ENCODE data around the gene MLC1.

MLC1 gene

GRCh38 chr22:50076646-50077535, 8.3 kb downstream of the MLC1 start:
- no peak for DNase-seq

- peak in 1 of 14 donors; percentile 39 for DNase-seq
Measured at GRCh38 chr22:50074551-50075530, 10.4 kb downstream of the MLC1 start.

DNA sequence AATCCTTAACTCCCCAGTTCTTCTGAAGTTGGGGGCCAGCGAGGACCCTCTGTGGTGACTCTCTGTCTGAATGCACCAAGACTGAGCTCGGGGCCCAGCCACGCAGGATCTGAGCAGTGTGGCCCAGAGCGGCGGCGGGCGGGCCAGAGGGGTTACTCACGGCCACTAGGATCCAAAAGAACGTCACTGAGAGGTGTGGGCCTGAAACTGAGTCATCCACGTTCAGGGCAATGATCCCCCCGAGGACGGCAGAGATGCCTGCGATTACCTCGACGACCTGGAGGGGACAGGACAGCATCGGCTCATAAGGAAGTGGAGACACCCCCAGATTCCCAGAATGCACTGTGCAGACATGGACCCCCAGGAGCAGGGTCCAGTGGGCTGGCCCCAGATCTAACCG, 11.2 kb downstream of the MLC1 start:
- DNase-seq: no peak

GRCh38 chr22:50072714-50073538, 12.3 kb downstream of the MLC1 start:
- DNase-seq: no peak

DNA sequence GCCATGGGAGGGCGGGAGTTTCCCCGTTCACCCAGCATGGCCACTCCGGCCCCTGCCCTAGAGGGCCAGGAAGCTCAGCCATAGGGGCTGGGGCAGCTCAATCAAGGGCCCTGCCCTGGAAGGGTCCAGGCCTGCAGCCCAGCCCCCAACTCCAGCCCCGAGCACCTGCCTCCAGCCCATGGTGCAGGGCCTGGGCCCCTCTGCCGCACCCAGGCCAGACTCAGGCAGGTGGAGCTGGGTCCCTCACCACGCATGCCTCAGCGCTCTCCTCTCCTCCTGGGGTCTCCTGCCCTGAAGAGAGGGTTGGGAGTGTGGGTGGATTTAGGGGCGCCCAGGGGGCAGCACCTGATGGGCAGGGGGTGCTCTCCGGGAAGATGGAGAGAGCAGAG, 13.1 kb downstream of the MLC1 start:
- DNase-seq: no peak

DNA sequence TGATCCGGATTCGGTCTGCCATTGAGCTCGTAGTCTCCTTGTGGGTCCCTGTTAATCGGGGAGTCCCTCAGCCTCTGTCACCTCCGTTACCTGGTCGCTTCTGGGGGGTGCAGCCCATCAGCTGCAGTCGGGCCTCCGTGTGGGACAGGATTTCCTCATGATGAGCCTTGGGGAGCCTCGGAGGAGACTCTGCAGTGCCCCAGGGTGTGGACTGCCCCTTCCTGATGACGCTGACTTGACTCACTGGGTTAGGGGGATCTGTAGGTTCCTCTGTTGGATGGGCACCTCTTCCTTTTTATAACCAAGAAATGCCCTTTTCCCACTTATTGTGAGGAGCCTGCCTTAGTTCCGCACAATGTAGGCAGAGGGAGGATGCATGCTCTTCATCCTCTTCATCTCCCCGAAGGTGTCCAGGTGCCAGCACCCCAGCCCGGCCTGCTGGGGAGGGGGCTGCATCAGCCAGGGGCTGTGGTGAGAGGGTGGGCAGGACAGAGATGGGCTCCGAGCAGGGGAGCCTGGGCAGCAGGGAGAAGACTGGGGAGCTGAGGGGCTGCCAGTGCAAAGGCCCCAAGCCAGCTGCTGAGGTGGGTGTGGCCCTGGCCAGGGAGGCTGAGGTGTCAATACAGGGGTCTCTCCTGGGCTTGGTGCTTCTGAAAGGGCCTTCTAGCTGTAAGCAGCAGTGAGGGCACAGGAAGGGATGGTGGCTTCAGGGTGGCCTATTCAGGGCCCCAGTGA, 13.6 kb downstream of the MLC1 start:
- no peak for DNase-seq

GRCh38 chr22:50070366-50070765, 14.9 kb downstream of the MLC1 start:
- DNase-seq: no peak

- DNase-seq: no peak
Measured at GRCh38 chr22:50068096-50068495, 17.1 kb downstream of the MLC1 start.

- DNase-seq: no peak
Measured at GRCh38 chr22:50067244-50067643, 18.0 kb downstream of the MLC1 start.

- DNase-seq: no peak
Measured at GRCh38 chr22:50064453-50064852, 20.8 kb downstream of the MLC1 start.

DNA sequence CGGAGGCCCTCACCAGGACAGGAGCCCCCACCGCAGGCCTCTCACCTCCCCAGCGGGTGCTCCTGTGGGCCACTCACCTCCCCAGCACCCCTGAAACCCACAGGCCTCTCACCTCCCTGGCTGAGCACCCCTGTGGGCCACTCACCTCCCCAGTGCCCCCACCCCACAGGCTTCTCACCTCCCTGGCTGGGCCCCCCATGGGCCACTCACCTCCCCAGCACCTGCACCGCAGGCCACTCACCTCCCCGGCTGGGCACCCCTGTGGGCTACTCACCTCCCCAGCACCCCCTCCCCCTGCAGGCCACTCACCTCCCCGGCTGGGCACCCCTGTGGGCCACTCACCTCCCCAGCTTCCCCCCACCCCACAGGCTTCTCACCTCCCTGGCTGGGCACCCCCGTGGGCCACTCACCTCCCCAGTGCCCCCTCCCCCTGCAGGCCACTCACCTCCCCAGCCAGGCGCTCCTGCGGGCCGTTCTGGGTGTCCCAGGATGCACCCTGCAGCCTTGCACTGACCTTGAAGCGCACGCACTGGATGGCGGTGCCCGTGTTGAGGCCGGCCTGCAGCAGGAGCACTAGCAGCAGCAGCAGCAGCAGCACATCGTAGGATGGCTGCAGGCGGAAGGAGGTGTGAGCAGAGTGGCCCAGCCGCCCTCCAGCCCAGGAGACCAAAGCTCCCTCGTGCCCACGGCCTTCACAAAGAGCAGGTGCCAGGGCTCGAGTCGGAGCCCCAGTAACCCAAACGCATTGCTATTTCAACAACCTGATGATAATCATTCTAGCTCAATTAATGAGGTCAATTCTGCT, 21.4 kb downstream of the MLC1 start:
- DNase-seq: no peak

GRCh38 chr22:50062509-50063135, 22.6 kb downstream of the MLC1 start:
- DNase-seq: no peak

DNA sequence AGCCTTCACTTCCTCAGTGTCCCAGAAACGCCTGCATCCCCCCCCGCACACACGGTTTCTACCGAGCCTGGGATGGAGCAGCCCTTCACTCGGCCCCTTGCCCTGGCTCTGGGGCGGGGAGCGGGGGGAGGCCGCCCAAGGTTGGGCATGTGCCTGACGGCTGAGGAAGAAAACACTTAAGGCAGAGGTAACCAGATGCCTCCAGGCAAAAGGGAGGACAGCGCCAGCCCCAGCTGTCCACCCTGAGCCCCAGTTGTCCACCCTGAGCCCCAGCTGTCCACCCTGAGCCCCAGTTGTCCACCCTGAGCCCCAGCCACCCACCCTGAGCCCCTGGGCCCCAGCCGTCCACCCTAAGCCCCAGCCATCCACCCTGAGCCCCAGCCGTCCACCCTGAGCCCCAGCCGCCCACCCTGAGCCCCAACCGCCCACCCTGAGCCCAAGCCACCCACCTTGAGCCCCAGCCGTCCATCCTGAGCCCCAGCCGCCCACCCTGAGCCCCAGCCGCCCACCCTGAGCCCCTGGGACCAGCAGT, 23.3 kb downstream of the MLC1 start:
- DNase-seq: no peak

DNA sequence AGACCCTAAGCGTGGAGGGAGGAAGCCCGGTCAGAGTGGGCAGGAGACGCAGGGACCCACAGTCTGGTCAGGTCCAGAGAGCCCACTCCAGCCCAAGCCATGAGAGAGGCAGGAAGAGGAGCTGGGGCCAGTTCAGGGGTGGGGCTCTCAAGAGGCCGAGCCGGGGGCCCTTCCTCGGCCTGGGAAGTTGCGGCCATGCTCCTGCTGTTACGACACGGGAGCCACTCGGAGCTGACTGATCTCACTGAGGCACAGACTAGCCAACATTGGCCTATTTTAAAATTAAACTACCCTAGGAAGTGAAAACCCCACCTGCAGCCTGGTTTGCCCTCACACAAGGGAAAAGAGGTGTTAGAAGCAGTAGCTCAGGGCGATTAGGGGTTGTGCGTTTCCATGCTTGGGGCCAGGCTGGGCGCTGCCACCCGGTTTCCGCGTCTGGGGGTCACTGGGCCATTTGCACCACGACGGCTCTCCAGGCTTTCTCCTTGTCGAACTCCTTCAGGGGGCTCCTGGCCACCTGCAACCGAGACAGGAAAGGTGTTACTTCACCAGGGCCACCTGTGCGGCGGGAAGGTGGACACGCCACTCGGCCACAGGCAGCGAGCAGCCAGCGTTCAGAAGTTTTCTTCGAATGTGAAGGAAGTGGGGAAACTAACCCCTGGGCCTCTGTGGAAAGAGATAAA, 23.9 kb downstream of the MLC1 start:
- no peak for DNase-seq

DNA sequence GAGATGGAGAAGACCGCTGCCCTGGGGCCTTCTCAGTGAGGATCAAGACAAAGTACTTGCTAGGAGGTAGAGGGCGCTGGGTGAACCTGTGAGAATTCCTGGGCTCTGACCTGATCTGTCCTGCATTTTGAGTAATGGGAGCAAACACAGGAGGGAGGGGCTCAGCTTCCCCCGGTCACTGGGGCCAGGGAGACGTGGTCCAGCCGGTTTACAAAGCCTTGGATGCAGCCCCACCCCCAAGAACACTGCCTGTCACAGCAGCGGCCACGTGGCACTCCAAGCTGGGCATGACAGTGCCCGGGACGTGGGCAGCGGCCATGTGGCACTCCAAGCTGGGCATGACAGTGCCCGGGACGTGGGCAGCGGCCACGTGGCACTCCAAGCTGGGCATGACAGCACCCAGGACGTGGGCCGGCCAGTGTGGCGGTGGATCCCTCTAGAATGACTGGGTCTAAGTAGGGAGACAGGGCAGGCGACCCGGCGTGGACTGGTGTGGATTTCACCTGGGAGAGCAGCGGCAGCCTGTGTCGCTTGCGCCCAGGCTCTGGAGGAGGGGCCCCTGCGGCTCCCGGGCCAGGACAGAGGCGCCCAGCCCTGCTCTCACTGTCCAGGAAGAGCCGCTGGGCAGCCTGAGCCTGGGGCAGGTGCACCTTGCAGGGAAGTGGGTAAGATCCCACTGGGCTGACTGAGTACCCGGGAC, 24.6 kb downstream of the MLC1 start:
- DNase-seq: no peak

DNA sequence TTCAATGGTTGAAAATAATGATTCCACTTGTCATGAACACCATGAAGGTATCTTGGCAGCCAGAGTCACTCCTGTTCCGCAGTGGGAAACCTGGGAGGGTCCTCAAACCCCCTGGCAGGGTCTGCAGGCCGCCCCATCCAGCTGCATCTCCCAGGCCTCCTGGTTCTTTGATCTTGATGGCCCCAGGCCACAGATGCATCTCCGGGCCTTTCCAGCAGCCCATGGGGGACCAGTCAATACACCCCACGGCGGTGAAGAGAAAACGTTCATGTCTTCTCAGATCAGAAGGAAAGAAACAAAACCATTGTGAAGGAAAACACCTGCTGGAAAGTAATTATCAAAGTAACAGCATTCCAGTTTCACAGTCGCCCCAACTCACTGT, 25.4 kb downstream of the MLC1 start:
- DNase-seq: no peak

- DNase-seq: no peak
Measured at GRCh38 chr22:50058906-50059880, 26.0 kb downstream of the MLC1 start.
